H1 (cell line): Measurements from ENCODE around the gene HECTD4. TPM values are rescaled to one million over a fixed set of nuclear protein-coding genes. Genes with fewer than 3 reads are reported as not detected.

Source experiments
- CEBPB ChIP-seq: IDR thresholded peaks from 2 replicates; pipeline ENCODE4 v1.6.1; 2012; ENCODE audit warnings: low read depth, low read length
- CHD2 ChIP-seq: IDR thresholded peaks from 2 replicates; pipeline ENCODE4 v1.6.1; 2012; ENCODE audit warnings: low read length, improper control_type of control experiment
- CHD7 ChIP-seq: fragments of 300-600 bp; sonication (generic); IDR thresholded peaks from 2 replicates; pipeline ENCODE4 v1.7.1; 2012; ENCODE audit warnings: low read length, moderate library complexity, mild to moderate bottlenecking, inconsistent platforms; ENCODE audit not compliant: insufficient replicate concordance
- HDAC6 ChIP-seq: IDR thresholded peaks from one replicate; pipeline ENCODE4 v1.7.1; 2012; ENCODE audit warnings: low read depth, mild to moderate bottlenecking, inconsistent platforms, low read length, moderate library complexity
- KDM1A ChIP-seq: fragments of 200-600, 300-600 bp; sonication (generic); IDR thresholded peaks from 2 replicates; pipeline ENCODE4 v1.7.1; 2016; ENCODE audit warnings: mild to moderate bottlenecking, low read length, borderline replicate concordance
- POLR2AphosphoS5 ChIP-seq: IDR thresholded peaks from 2 replicates; pipeline ENCODE4 v1.6.1; 2011; ENCODE audit warnings: low read depth, low read length
- SIX5 ChIP-seq: IDR thresholded peaks from 2 replicates; pipeline ENCODE4 v1.6.1; 2011; ENCODE audit warnings: mild to moderate bottlenecking, low read depth, low read length
- SP4 ChIP-seq: IDR thresholded peaks from 2 replicates; pipeline ENCODE4 v1.6.1; 2012; ENCODE audit warnings: low read length, inconsistent platforms
- SRF ChIP-seq: IDR thresholded peaks from 2 replicates; pipeline ENCODE4 v1.6.1; 2011; ENCODE audit warnings: mild to moderate bottlenecking, low read depth, low read length, moderate library complexity
- TAF1 ChIP-seq: IDR thresholded peaks from 2 replicates; pipeline ENCODE4 v1.6.1; 2011; ENCODE audit warnings: mild to moderate bottlenecking, low read depth, low read length
- TEAD4 ChIP-seq: IDR thresholded peaks from 2 replicates; pipeline ENCODE4 v1.6.1; 2012; ENCODE audit warnings: low read depth, low read length, inconsistent platforms, mixed read lengths
- polyA plus RNA-seq, 7 experiments: library from polyadenylated mRNA; depleted of rRNA in 3 of 7; stranded (reverse) in 5 of 7; unstranded in 2 of 7; fragments of >200 nt in 5 of 7; fragments of 200-250 nt in 2 of 7; gene quantifications; 1 replicate in 5 of 7; 2 replicates in 1 of 7; 4 replicates in 1 of 7; pipeline versions ENCODE4 v1.2.1 to v1.2.3, GENCODE V29; 2011 to 2013; ENCODE audit warnings: missing spikeins in 2 of 7, mixed read lengths in 2 of 7
- total RNA-seq: library from RNA; stranded (reverse); fragmentation: NEBNext Ultra II Directional; extraction: Animal tissue kit (Norgen Biotek cat#: 25700); gene quantifications from 2 replicates; pipeline ENCODE4 v1.2.1, GENCODE V29; 2021

The HECTD4 gene
- total and polyA plus RNA-seq, 2 of the 8 experiments (the other 6 are each of a cell fraction or from before 2014, with no cell fraction given), result 6.5 to 33.7 TPM

- TF ChIP-seq CHD7 (no peak), TAF1 (no peak), HDAC6 (no peak), TEAD4 (no peak), SRF (no peak), SP4 (no peak), POLR2AphosphoS5 (no peak), SIX5 (no peak), KDM1A (no peak), CEBPB (no peak), CHD2 (no peak)
Measured at GRCh38 chr12:112115259-112116045, 266.8 kb downstream of the HECTD4 start (continued).
